Endothelial cell of umbilical vein (primary cell): ENCODE measurements around the gene ZNF497.

Experiments
- CTCF ChIP-seq, 2 donors: IDR thresholded peaks; 1 replicate in 1 of 2; 2 replicates in 1 of 2; pipeline ENCODE4 v1.5.1; 2011; ENCODE audit warnings: low read length in 2 of 2, mild to moderate bottlenecking in 2 of 2, moderate library complexity in 2 of 2, control low read depth in 1 of 2, inconsistent platforms in 1 of 2, low read depth in 1 of 2; ENCODE audit not compliant: insufficient read depth in 1 of 2; ENCODE audit errors: extremely low read depth in 1 of 2
- POLR2A ChIP-seq: IDR thresholded peaks from 2 replicates; pipeline ENCODE4 v1.6.1; 2012; ENCODE audit warnings: low read depth, mild to moderate bottlenecking, control low read depth, low read length
- POLR2AphosphoS5 ChIP-seq: IDR thresholded peaks from 2 replicates; pipeline ENCODE4 v1.6.1; 2012; ENCODE audit warnings: low read depth, mild to moderate bottlenecking, control low read depth, low read length, moderate library complexity; ENCODE audit not compliant: insufficient read depth

GRCh38 chr19:58326501-58326913 lies 36.0 kb downstream of the ZNF497 start:
- TF ChIP-seq CTCF (IDR thresholded peaks at IDR 0.05; ENCODE audit: extremely low read depth in 1 of 2, insufficient read depth in 1 of 2, low read depth in 1 of 2, low read length in 2 of 2) (no peak), POLR2A (no peak), POLR2AphosphoS5 (no peak)
